ENCODE measurements around the gene SPHK1.

DNA sequence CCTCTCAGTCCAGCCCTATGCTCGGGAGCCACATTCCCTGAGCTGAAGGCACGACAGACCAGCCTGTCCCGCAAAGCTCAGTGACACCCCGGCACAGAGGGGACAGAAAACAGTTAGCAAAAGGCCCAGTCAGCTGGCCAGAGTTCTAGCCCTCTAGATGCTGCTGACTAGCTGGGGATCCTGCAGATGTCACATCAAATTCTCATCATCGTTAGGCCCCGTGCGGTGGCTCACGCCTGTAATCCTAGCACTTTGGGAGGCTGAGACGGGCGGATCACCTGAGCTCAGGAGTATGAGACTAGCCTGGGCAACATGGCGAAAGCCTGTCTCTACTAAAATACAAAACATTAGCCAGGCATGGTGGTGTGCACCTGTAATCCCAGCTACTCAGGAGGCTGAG, 51.3 kb downstream of the SPHK1 start:
- TF ChIP-seq, protein P1, sequence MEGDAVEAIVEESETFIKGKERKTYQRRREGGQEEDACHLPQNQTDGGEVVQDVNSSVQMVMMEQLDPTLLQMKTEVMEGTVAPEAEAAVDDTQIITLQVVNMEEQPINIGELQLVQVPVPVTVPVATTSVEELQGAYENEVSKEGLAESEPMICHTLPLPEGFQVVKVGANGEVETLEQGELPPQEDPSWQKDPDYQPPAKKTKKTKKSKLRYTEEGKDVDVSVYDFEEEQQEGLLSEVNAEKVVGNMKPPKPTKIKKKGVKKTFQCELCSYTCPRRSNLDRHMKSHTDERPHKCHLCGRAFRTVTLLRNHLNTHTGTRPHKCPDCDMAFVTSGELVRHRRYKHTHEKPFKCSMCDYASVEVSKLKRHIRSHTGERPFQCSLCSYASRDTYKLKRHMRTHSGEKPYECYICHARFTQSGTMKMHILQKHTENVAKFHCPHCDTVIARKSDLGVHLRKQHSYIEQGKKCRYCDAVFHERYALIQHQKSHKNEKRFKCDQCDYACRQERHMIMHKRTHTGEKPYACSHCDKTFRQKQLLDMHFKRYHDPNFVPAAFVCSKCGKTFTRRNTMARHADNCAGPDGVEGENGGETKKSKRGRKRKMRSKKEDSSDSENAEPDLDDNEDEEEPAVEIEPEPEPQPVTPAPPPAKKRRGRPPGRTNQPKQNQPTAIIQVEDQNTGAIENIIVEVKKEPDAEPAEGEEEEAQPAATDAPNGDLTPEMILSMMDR (IDR thresholded peaks at IDR 0.05; ENCODE audit: low read length): no peak
- no peak for TF ChIP-seq EZH2 (IDR thresholded peaks at IDR 0.05; ENCODE audit: borderline replicate concordance, low read length)

Measured in OCI-LY1 (cell line).